Muscle of leg (tissue), 16 donors: ENCODE data around the gene VSX1. TPM values are rescaled to one million over a fixed set of nuclear protein-coding genes. Genes with fewer than 3 reads are reported as not detected.

Experiments used
- DNase-seq: peaks from one replicate; pipeline ENCODE4 v3.0.0; 2013
- H3K27ac ChIP-seq: one replicate; pipeline ENCODE4 v1.5.1; 2013; ENCODE audit warnings: mild to moderate bottlenecking, low read length, control low read depth
- H3K27me3 ChIP-seq: one replicate; pipeline ENCODE4 v1.6.1; 2013; ENCODE audit warnings: low read length; ENCODE audit not compliant: control insufficient read depth, insufficient read depth
- H3K36me3 ChIP-seq: one replicate; pipeline ENCODE4 v1.6.1; 2013; ENCODE audit warnings: low read length; ENCODE audit not compliant: control insufficient read depth, insufficient read depth
- H3K4me1 ChIP-seq: one replicate; pipeline ENCODE4 v1.6.1; 2013; ENCODE audit warnings: low read length; ENCODE audit not compliant: control insufficient read depth, insufficient read depth
- H3K4me3 ChIP-seq: one replicate; pipeline ENCODE4 v1.5.1; 2013; ENCODE audit warnings: low read length, control low read depth
- H3K9me3 ChIP-seq: replicated peaks from 2 replicates; pipeline ENCODE4 v1.6.1; 2013; ENCODE audit warnings: low read depth, low read length; ENCODE audit not compliant: control insufficient read depth
- WGBS: methylation state at CpG from one replicate; pipeline ENCODE4 v1.1.5; 2013; ENCODE audit warnings: missing lambda C conversion rate; ENCODE audit not compliant: insufficient coverage; 5-methylcytosine and 5-hydroxymethylcytosine counted together
- long read RNA-seq, 11 donors: transcript quantifications; one replicate each; lab custom pipeline, GENCODE V29; 2026
- polyA plus RNA-seq, 8 donors: library from polyadenylated mRNA; unstranded; fragments of 120-200 nt; gene quantifications; one replicate each; pipeline versions ENCODE4 v1.2.1 to v1.2.3, GENCODE V29; 2013; ENCODE audit warnings: inconsistent platforms in 1 of 8, low replicate concordance in 1 of 8; ENCODE audit not compliant: insufficient read length in 8 of 8, insufficient read depth in 1 of 8
- total RNA-seq: library from RNA; stranded (reverse); fragments of 120-200 nt; gene quantifications from one replicate; pipeline ENCODE4 v1.2.4, GENCODE V29; 2013

VSX1 gene
- not detected for total RNA-seq
- under 1 TPM in 1 of 8 donors, not detected in 7; 0.12 TPM for polyA plus RNA-seq
- long read RNA-seq, donor 1: 0 reads
- long read RNA-seq, donor 2: 0 reads
- long read RNA-seq, donor 3: 0 reads
- long read RNA-seq, donor 4: 0 reads
- long read RNA-seq, donor 5: 0 reads
- long read RNA-seq, donor 6: 0 reads
- long read RNA-seq, donor 7: 0 reads
- long read RNA-seq, donor 8: 0 reads
- long read RNA-seq, donor 9: 0 reads
- long read RNA-seq, donor 10: 0 reads
- long read RNA-seq, donor 11: 0 reads

DNA sequence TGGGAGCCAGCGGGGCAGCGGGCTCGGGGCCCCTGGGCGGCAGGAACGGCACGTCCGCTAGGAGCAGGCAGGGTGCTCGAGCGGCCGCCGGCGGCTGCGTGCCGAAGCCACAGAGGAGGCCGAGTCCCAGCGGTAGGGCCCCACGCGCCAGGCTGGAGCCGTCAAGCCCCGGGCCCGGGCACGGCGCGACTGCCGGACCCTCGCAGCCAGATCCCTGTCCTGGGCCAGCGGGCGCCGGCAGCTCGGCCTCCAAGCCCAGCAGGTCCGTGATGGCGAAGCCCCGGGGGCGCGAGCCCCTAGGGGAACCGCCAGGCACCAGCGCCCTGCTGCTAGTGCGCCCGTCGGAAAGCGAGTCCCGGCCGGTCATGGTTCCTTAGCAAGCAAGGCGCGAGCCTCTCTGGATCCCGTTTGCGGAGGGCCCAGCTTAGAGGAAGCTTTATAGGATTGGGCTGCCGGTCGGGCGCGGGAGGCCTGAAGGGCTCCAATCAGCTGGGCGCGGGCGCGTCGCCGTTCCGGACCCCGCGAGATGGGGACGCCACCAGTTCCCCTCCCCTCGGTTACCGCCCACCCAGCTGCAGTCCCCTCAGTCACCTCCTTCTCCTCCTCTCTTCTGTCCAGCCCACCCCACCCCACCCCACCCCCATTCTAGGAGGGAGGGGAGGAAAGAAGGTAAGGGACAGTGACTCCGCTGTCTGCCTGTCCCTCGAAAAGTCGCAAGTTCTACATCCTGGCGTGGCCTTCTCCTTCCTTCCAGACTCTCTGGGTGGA is at the start of gene VSX1:
TSS of gene VSX1 (minus strand) at position 412 of the 768 bp plus-strand sequence. CDS start at position 367, 45 bp downstream.
- Histone ChIP-seq H3K27me3 (peaks cover 87% of the 10 kb centered on the region), H3K4me1 (peaks cover 17% of the 10 kb centered on the region), H3K36me3 (no peaks in the 10 kb centered on the region), H3K9me3 (no peaks in the 10 kb centered on the region), H3K27ac (no peak within 1 kb of the TSS), H3K4me3 (no peak within 1 kb of the TSS)
- DNase-seq: no peak
- WGBS: 3% methylated on average over 53 of the region's 67 CpGs

DNA sequence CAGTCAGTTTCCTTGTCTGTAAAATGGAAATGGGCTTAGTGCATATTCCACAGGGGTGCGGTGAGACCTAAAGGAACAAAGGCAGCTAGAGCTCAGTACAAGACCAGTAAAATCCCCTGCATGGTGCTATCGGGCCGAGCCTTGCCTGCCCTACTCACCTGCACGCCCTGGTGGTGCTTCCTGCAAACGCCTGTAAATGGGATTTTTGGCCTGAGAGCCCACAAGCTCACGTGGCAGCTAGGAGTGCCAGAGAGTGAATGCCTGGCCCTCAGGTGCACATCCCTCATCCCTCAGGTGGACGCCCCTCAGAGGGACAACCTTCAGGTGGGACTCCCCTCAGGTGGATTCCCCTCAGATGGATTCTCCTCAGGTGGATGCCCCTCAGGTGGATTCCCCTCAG is 48.0 kb upstream of the VSX1 start:
- Histone ChIP-seq H3K27ac (no peak overlapping the region), H3K4me3 (no peak overlapping the region), H3K4me1 (no peaks in the 10 kb centered on the region), H3K9me3 (no peaks in the 10 kb centered on the region), H3K27me3 (no peaks in the 10 kb centered on the region), H3K36me3 (no peaks in the 10 kb centered on the region)
- no peak for DNase-seq
- WGBS: 69% methylated on average over 7 of the region's 7 CpGs

- no peaks in the 10 kb centered on the region for H3K9me3 ChIP-seq
- no peaks in the 10 kb centered on the region for H3K27me3 ChIP-seq
- 92% methylated on average over 5 of the region's 6 CpGs for WGBS
- H3K36me3 ChIP-seq: no peaks in the 10 kb centered on the region
- H3K27ac ChIP-seq: no peak overlapping the region
- no peak overlapping the region for H3K4me3 ChIP-seq
- DNase-seq: no peak
- H3K4me1 ChIP-seq: no peaks in the 10 kb centered on the region
Observed at GRCh38 chr20:25129428-25129827, 47.5 kb upstream of the VSX1 start.

GRCh38 chr20:25128649-25129048 is 46.7 kb upstream of the VSX1 start:
- Histone ChIP-seq H3K9me3 (no peaks in the 10 kb centered on the region), H3K27ac (no peak overlapping the region), H3K4me1 (no peaks in the 10 kb centered on the region), H3K27me3 (no peaks in the 10 kb centered on the region), H3K4me3 (no peak overlapping the region), H3K36me3 (no peaks in the 10 kb centered on the region)
- DNase-seq: no peak
- WGBS: 83% methylated on average over 2 of the region's 5 CpGs

DNA sequence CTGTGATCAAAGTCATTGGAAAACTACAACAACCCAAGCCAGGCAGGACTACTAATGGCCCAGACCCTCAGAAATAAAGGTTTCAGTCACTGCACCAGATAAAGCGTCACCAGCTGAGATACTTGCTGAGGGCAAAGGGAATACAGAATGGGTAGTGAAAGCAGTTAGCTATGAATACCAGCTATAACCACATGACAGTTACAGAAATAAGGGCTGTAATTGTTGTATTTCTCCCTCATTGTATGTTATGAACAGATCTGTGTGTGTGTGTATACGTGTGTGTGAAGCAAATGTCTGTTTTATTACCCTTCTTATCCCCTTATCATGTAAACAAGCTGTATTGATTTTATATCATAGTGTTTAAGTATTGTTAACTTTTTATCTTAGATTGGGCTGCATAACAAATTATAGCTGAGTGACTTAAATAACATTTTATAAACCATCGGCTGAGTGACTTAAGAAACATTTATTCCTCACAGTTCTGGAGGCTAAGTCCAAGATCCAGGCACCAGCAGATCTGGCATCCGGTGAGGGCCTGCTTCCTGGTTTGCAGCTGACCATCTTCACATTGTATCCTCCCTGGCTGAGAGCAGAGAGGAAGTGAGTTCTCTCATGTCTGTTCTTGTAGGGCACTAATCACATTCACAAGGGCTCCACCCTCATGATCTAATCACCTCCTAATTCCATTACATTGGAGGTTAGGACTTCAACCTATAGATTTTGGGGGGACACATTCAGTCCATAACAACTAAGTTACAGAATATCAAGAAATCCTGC is 46.0 kb upstream of the VSX1 start:
- WGBS: no CpG with 5 or more reads among the region's 4 CpGs
- DNase-seq: no peak
- Histone ChIP-seq H3K4me1 (no peaks in the 10 kb centered on the region), H3K9me3 (no peaks in the 10 kb centered on the region), H3K4me3 (no peak overlapping the region), H3K27me3 (no peaks in the 10 kb centered on the region), H3K36me3 (no peaks in the 10 kb centered on the region), H3K27ac (no peak overlapping the region)

DNA sequence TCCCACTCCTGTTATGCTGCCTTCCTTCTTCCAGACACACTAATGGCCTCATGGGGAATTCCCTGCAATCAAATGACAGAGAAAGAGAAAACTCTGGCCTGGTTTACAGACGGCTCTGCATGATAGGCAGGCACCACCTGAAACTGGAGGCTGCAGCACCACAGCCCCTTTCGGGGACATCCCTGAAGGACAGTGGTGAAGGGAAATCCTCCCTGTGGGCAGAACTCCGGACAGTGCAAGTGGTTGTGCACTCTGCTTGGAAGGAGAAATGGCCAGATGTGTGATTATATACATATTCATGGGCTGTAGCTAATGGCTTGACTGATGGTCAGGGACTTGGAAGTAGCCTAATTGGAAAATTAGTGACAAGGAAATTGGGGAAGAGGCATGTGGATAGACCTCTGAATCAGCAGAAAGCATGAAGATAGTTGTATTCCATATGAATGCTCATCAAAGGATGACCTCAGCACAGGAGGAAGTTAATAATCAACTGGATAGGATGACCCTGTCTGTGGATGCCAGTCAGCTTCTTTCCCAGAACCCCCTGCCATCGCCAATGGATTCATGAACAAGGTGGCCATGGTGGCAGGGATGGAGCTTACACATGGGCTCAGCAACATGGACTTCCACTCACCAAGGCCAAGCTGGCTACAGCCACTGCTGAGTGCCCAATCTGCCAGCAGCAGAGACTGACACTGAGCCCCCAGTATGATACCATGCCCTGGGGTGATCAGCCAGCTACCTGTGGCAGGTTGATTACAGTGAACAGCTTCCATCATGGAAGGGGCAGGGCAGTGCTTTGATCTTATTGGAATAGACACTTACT is 44.5 kb upstream of the VSX1 start:
- WGBS: 70% methylated on average over 4 of the region's 4 CpGs
- Histone ChIP-seq H3K27me3 (no peaks in the 10 kb centered on the region), H3K36me3 (no peaks in the 10 kb centered on the region)

GRCh38 chr20:25125636-25126035 is 43.7 kb upstream of the VSX1 start:
- no peak for DNase-seq
- no peaks in the 10 kb centered on the region for H3K36me3 ChIP-seq
- WGBS: 81% methylated on average over 3 of the region's 3 CpGs
- H3K4me3 ChIP-seq: no peak overlapping the region
- H3K9me3 ChIP-seq: no peaks in the 10 kb centered on the region
- no peak overlapping the region for H3K27ac ChIP-seq
- no peaks in the 10 kb centered on the region for H3K27me3 ChIP-seq
- H3K4me1 ChIP-seq: no peaks in the 10 kb centered on the region

More for the DNA sequence above, 44.5 kb upstream of the VSX1 start:
- H3K9me3 ChIP-seq: no peaks in the 10 kb centered on the region
- no peak for DNase-seq
- no peaks in the 10 kb centered on the region for H3K4me1 ChIP-seq
- no peak overlapping the region for H3K27ac ChIP-seq
- no peak overlapping the region for H3K4me3 ChIP-seq

GRCh38 chr20:25120920-25121319 is 39.0 kb upstream of the VSX1 start:
- Histone ChIP-seq H3K27me3 (no peaks in the 10 kb centered on the region), H3K4me3 (no peak overlapping the region), H3K36me3 (no peaks in the 10 kb centered on the region), H3K27ac (no peak overlapping the region), H3K9me3 (no peaks in the 10 kb centered on the region), H3K4me1 (peaks cover 22% of the 10 kb centered on the region)
- no CpG with 5 or more reads among the region's 2 CpGs for WGBS
- DNase-seq: no peak

DNA sequence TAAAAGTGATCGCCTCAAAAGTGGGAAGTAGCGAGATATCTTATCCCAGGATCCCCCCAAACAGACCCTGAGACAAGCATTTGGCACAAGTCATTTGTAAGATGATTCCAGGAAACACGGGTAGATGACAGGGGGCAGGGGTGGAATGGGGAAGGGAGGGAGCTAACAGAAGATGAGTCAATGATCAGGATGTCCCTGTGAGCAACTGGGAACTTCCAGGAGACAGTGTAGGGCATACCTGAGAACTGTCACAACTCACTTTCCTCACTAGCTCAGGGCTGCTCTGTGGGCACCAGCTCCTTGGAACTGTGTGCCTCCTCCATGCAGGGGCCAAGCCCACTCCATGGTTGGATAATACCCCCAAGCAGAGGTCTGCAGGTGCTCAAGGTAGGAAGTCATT is 38.5 kb upstream of the VSX1 start:
- Histone ChIP-seq H3K4me1 (peaks cover 26% of the 10 kb centered on the region), H3K9me3 (no peaks in the 10 kb centered on the region), H3K27me3 (no peaks in the 10 kb centered on the region), H3K27ac (no peak overlapping the region), H3K36me3 (no peaks in the 10 kb centered on the region), H3K4me3 (no peak overlapping the region)
- WGBS: no CpG with 5 or more reads among the region's 3 CpGs
- no peak for DNase-seq
